Measurements from ENCODE around the gene C5orf22. TPM values are rescaled to one million over a fixed set of nuclear protein-coding genes. Genes with fewer than 3 reads are reported as not detected.

C5orf22 gene
- total RNA-seq, 4 donors from 2014 or later: 8.9 to 15.6 (median 12.2) TPM

DNA sequence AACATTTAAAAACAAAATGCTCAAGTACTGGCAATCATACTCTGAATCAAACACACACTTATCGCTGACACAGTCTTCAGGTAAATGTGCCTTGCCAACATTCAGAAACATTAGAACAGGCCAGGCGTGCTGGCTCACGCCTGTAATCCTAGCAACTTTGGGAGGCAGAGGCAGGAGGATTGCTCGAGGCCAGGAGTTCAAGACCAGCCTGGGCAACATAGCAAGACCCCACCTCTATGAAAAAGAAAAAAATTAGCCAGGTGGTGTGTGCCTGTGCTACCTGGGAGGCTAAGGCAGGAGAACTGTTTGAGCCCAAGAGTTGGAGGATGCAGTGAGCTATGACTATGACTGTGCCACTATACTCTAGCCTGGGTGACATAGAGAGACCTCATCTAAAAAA is 20.8 kb upstream of the C5orf22 start:
- 95 to 97% methylated on average over 4 of the region's 4 CpGs for WGBS, 2 donors
- no peak for DNase-seq (ENCODE audit: low spot score in 2 of 2)
- H3K4me3 ChIP-seq (ENCODE audit: low read depth, poor library complexity, severe bottlenecking): no peak overlapping the region
- no peak for TF ChIP-seq POLR2A (IDR thresholded peaks at IDR 0.05)
- TF ChIP-seq, protein P1, sequence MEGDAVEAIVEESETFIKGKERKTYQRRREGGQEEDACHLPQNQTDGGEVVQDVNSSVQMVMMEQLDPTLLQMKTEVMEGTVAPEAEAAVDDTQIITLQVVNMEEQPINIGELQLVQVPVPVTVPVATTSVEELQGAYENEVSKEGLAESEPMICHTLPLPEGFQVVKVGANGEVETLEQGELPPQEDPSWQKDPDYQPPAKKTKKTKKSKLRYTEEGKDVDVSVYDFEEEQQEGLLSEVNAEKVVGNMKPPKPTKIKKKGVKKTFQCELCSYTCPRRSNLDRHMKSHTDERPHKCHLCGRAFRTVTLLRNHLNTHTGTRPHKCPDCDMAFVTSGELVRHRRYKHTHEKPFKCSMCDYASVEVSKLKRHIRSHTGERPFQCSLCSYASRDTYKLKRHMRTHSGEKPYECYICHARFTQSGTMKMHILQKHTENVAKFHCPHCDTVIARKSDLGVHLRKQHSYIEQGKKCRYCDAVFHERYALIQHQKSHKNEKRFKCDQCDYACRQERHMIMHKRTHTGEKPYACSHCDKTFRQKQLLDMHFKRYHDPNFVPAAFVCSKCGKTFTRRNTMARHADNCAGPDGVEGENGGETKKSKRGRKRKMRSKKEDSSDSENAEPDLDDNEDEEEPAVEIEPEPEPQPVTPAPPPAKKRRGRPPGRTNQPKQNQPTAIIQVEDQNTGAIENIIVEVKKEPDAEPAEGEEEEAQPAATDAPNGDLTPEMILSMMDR (IDR thresholded peaks at IDR 0.05): no peak
- intact Hi-C loops (cut with DNase I; ENCODE audit: low total_unique reads): no loop called here

DNA sequence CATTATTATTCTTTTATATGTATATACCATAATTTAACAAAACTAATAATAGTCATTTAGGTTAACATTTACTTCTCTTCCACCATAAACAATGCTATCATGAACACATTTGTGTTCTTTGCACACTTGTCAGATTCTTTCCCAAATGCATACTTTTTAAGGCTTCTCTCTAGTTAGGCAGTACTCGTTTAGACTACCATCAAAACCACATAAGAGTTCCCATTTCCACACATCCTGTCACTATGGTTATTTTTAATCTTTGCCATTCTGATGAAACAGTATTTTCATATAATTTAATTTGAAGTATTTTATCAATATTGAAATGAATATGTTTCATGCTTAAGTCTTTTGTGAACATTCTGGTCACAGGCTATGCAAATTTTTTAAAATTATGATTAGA is 15.3 kb upstream of the C5orf22 start:
- 56 to 67% methylated on average over 1 of the region's 1 CpG for WGBS, 2 donors
- no peak overlapping the region for H3K4me3 ChIP-seq (ENCODE audit: low read depth, poor library complexity, severe bottlenecking)
- intact Hi-C loops (cut with DNase I; ENCODE audit: low total_unique reads): no loop called here
- TF ChIP-seq POLR2A (IDR thresholded peaks at IDR 0.05): no peak
- no peak for DNase-seq (ENCODE audit: low spot score in 2 of 2)

DNA sequence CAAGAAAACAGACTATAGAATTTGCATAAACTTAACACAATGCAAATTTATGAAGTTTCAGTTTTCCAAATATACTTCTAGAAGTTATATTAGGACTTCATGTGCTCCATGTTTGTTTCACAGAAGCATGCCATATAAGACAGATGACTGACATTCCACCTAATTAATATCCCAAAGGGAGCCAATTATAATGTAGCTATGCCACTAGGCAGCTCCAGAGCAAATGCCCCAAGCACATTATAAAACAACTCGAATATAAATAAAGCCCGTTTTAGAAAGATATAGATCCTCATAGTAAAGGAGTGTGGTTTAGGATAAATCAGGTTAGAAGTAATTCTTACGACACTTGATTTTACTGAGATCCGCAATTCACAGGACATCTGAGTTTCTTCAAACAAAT is 9.1 kb upstream of the C5orf22 start:
- no peak for TF ChIP-seq POLR2A (IDR thresholded peaks at IDR 0.05)
- TF ChIP-seq, protein P1 (IDR thresholded peaks at IDR 0.05): no peak
- WGBS, 2 donors: 97 to 99% methylated on average over 4 of the region's 4 CpGs
- no peak for DNase-seq (ENCODE audit: low spot score in 2 of 2)
- no peak overlapping the region for H3K4me3 ChIP-seq (ENCODE audit: low read depth, poor library complexity, severe bottlenecking)
- intact Hi-C loops (cut with DNase I; ENCODE audit: low total_unique reads): no loop called here

DNA sequence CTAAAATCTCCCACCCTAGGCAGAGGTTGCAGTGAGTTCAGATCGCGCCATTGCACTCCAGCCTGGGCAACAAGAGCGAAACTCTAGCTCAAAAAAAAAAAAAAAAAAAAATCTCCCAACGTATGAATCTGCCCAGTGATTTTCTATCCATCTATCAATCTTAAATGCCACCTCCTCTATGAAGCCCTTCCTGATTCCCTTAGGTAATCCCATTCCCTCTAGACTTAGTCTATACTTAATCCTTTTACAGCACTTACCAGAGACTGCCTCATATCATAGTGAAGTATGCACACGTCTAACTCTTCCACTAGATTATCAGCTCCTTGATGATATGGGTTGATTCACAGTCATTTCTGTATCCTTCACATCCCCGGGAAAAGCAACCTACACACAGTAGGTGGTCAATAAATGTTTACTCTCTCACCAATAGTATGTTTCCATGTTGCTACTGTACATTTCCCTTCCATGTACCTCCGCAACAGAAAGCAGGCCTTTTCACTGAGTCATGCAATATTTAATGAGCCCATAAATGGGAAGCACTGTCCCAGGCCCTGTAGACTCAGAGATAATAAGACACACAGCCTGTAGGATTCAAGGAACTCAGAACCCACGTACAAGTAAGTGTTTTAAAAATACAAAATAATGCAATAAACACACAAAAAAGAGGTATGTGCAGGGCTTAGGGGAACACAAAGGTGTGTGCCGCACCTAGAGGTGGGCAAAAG is 1.4 kb upstream of the C5orf22 start:
- TF ChIP-seq, protein P1 (IDR thresholded peaks at IDR 0.05): no peak
- TF ChIP-seq POLR2A (IDR thresholded peaks at IDR 0.05): no peak
- H3K4me3 ChIP-seq (ENCODE audit: low read depth, poor library complexity, severe bottlenecking): peak overlapping the region; percentile 76
- intact Hi-C loops (cut with DNase I; ENCODE audit: low total_unique reads): no loop called here
- WGBS, 2 donors: 76 to 78% methylated on average over 9 of the region's 9 CpGs
- DNase-seq (ENCODE audit: low spot score in 2 of 2): no peak

DNA sequence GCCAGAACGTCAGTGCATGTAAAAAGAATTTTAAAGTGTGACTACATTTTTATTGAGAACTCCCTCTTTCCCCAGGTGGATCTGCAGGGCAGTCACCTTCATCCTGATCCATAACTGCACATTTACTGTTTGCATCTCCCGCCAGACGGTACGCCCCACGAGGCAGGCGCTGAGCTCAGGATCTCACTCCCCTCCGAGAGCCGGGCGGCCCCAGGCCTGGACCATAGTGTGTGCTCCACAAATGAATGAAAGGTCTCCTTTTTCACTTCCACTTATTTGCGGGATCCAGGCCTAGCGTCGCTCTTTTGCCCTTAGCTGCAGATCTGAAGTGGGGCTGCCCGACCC is 586 bp upstream of the C5orf22 start:
- intact Hi-C loops (cut with DNase I; ENCODE audit: low total_unique reads): no loop called here
- peak overlapping the region; percentile 76 for H3K4me3 ChIP-seq (ENCODE audit: low read depth, poor library complexity, severe bottlenecking)
- TF ChIP-seq, protein P1 (IDR thresholded peaks at IDR 0.05): no peak
- TF ChIP-seq POLR2A (IDR thresholded peaks at IDR 0.05): no peak
- 1 to 2% methylated on average over 13 of the region's 13 CpGs for WGBS, 2 donors
- DNase-seq (ENCODE audit: low spot score in 2 of 2): no peak

DNA sequence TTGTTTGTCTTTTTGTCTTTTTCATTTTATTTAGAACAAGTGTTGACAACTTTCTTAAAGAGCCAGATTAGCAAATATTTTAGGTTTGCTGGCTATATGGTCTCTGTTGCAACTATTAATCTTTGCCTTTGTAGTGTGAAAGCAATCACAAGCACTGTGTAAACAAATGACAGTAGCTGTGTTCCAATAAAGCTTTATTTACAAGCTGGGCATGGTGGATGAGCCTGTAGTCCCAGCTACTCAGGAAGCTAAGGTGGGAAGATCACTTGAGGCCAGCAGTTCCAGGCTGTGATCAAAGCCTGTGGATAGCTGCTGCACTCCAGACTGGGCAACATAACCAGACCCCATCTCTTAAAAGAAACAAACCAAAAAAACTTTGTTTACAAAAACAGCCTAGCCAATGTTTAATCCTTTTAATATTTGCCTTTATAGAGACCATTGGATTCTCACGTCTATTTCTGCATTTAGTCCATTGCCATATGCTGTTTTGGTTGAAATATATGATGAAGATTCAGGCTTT is 2.5 kb downstream of the C5orf22 start:
- DNase-seq (ENCODE audit: low spot score in 2 of 2): no peak
- intact Hi-C loops (cut with DNase I; ENCODE audit: low total_unique reads): no loop called here
- no peak overlapping the region for H3K4me3 ChIP-seq (ENCODE audit: low read depth, poor library complexity, severe bottlenecking)
- TF ChIP-seq, protein P1 (IDR thresholded peaks at IDR 0.05): no peak
- TF ChIP-seq POLR2A (IDR thresholded peaks at IDR 0.05): no peak
- WGBS, 2 donors: 86 to 98% methylated on average over 1 of the region's 1 CpG
